ENCODE measurements around the gene DCK. TPM values are rescaled to one million over a fixed set of nuclear protein-coding genes. Genes with fewer than 3 reads are reported as not detected.

DCK gene
- total RNA-seq: 10 to 100 TPM; 11.9 to 13.5 TPM
- long read RNA-seq, transcript DCK-201 (7 exons, 2,716 nt): major isoform, 83 of 87 reads
- long read RNA-seq, partial matches to known transcripts: 1 of 87 reads
- long read RNA-seq, other reads (novel, unspliced or antisense): 1 of 87 reads

DNA sequence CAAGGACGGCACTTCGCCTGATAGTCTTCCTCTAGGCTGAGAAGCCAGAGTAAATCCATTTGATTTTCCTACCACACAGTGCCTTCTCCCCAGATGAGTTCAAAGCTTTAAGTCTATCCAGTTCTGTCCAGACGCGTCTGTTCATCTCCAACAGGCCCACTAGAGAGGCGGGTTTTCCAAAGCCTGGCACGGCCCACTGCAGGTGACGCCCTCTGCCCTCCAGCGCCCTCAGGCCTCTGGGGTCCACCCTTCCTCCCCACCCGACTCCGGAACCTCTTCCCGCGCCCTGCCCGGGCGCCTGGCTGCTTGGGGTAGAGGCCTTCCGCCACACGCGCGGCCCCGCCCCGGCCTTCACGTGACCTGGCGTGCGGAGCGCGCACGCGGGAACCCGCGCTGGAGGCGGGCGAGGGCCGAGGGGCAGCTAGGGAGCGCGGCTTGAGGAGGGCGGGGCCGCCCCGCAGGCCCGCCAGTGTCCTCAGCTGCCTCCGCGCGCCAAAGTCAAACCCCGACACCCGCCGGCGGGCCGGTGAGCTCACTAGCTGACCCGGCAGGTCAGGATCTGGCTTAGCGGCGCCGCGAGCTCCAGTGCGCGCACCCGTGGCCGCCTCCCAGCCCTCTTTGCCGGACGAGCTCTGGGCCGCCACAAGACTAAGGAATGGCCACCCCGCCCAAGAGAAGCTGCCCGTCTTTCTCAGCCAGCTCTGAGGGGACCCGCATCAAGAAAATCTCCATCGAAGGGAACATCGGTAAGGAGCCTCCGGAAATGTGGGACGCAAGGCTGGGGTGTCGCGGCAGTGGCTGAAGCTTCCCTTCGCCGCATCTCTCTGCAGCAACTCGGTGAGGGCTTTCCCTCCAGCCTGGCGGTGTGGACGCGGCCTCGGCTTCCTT lies at the start of gene DCK:
Gene DCK, plus strand, starts transcription at position 469 of the 888 bp plus-strand sequence. Its CDS starts 187 bp downstream, at position 656.
- intact Hi-C loops (cut with DNase I, micrococcal nuclease): loop anchor here in 1 of 2 donors (5.0 to 10.0 kb wide), 2 partner anchors 89 to 156 kb away; partner anchors contain the start of genes GRSF1 and MOB1B
- DNase-seq (peak; percentile 91 to 94), ATAC-seq (peak; percentile 96)

DNA sequence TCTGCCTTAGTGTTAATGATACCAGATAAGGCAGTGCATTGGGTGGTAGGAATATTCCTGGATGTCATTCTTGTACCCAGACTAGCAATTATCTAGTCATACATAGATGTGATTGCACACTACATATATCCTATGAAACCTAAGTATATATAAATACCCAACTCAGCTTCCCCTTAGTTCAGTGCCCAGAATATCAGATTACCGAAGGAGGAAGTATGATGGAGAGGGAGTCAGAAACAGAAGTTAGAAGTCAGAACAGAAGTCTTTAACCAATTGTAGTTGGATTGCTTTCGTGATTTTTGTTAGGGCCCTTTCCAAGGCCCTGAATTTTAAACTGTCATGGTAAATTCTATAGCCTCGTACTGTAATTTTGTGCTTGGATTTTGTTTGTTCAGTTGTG lies 48.4 kb upstream of the DCK start:
- DNase-seq (no peak), ATAC-seq (no peak)
- intact Hi-C loops (cut with DNase I, micrococcal nuclease): no loop called here

- intact Hi-C loops (cut with DNase I, micrococcal nuclease): no loop called here
- no peak for DNase-seq
Observed at GRCh38 chr4:70945452-70946055, 47.9 kb upstream of the DCK start.

DNA sequence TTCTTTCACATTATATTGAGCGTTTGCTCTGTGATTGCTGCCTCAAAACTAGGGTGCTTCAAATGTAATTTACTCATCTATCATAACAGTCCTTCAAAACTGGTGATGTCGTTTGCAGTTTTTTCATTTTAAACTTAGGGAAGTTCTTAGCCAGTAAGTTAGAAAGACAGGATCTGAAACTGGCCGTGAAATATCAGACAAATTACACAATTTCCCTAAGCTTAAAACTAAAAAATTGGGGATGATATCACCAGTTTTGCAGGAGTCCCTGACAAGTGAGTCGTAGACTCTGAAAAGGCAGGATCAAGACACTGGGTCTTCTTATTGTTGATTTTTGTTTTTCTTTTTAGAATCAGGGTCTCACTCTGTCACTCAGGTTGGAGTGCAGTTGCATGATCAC lies 46.5 kb upstream of the DCK start:
- intact Hi-C loops (cut with DNase I, micrococcal nuclease): no loop called here
- DNase-seq (no peak), ATAC-seq (no peak)

More at GRCh38 chr4:70945452-70946055, 47.9 kb upstream of the DCK start:
- ATAC-seq: no peak

- intact Hi-C loops (cut with DNase I, micrococcal nuclease): no loop called here
Observed at GRCh38 chr4:70948665-70949260, 44.7 kb upstream of the DCK start.

DNA sequence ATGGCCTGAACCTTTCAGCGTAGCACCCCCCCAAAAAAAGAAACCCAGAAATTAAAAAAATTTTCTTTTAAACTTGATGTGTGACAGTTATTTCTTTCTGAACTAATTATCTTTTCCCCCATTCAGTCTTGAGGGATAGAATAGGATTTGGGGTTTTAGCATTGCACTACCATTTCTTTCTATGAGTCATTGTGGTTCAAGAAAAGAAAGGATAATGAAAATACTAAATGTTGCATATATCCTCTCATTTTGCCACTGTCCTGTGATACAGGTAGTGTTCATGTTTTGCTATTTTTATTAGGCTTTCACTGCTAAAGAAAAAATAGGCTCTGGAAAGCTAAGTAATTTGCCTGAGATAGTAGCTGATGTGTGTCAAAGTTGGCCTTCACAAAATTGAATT lies 39.4 kb upstream of the DCK start:
- intact Hi-C loops (cut with DNase I, micrococcal nuclease): no loop called here
- DNase-seq (no peak), ATAC-seq (no peak)

More at GRCh38 chr4:70948665-70949260, 44.7 kb upstream of the DCK start:
- DNase-seq: no peak
- no peak for ATAC-seq

- intact Hi-C loops (cut with DNase I, micrococcal nuclease): no loop called here
- DNase-seq (no peak), ATAC-seq (no peak)
Observed at GRCh38 chr4:70956549-70957210, 36.8 kb upstream of the DCK start.

GRCh38 chr4:70958681-70959080 lies 34.8 kb upstream of the DCK start:
- ATAC-seq (no peak), DNase-seq (no peak)
- intact Hi-C loops (cut with DNase I, micrococcal nuclease): no loop called here

- no peak for DNase-seq
- intact Hi-C loops (cut with DNase I, micrococcal nuclease): no loop called here
- ATAC-seq: no peak
Observed at GRCh38 chr4:70969076-70969475, 24.4 kb upstream of the DCK start.

DNA sequence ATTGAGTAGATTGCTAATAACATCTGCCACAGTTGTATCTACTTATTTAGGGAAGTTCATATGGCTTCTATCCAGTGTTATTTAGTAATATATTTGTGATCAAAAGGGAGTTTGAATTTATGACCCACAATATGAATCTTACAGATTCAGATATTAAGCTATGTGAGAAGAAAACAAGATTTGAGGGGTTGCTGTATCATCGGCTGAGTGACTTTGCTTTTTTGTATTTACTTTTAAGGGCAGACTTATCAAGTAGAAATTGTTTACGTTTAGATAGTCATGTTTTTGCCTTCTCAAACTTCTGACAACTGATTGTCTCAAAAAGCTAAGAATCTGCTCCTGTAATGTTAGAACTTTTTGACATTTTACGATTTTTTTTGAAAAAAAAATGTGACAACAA lies 17.2 kb upstream of the DCK start:
- intact Hi-C loops (cut with DNase I, micrococcal nuclease): no loop called here
- DNase-seq (no peak), ATAC-seq (no peak)

DNA sequence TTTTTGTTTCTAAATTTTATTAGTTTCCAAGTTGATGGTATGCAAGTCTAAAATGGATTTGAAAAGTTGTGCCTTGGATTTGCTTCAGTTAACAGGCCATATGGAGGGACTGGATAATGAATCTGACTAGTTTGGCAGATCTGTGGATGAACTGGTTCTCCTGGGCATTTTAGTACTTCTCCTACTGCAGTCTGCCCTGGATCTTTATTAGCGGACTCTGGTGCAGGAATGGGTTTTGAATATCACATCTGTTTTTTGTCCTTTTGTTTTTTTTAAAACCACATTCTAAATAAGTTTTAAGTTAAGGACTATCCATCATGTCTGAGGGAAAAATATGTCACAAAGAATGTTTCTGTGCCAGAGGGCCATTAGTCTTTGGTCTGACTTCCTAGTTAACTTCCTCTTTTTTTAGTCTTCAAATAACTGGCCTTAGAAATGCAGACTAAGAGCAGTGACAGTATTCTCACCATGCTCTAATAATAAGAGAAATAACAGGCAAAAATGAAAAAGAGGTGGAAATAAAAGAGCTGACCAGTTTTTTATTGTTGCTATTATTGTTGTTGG lies 13.9 kb upstream of the DCK start:
- intact Hi-C loops (cut with DNase I, micrococcal nuclease): no loop called here
- ATAC-seq: no peak
- no peak for DNase-seq

- intact Hi-C loops (cut with DNase I, micrococcal nuclease): no loop called here
- ATAC-seq (no peak), DNase-seq (no peak)
Observed at GRCh38 chr4:70980196-70980595, 13.3 kb upstream of the DCK start.

GRCh38 chr4:70984106-70984505 lies 9.3 kb upstream of the DCK start:
- no peak for ATAC-seq
- intact Hi-C loops (cut with DNase I, micrococcal nuclease): no loop called here
- no peak for DNase-seq

- DNase-seq (no peak), ATAC-seq (no peak)
- intact Hi-C loops (cut with DNase I, micrococcal nuclease): no loop called here
Observed at GRCh38 chr4:70984589-70984988, 8.9 kb upstream of the DCK start.

DNA sequence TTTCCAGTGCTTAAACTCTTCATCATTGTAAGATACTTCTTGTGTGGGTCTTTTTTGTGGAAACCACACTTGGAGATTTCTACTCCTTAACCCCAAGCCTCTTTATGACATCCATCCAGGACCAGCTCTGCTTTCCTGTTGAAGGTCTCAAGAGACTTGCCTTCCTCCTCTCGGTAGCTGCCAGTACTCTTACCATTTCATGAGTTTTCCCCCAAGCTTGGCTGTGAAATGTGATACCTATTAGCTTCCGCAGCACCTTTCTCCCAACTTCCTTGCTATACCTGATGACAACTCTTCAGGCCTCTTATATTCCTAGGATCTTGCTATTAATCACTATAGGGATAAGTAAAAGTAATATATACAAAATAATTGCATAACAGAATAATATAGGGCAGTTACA lies 1.9 kb upstream of the DCK start:
- no peak for ATAC-seq
- DNase-seq: no peak
- intact Hi-C loops (cut with DNase I, micrococcal nuclease): loop anchor here in 1 of 2 donors (5.0 to 10.0 kb wide), 2 partner anchors 87 to 154 kb away; partner anchors contain the start of genes GRSF1 and MOB1B

DNA sequence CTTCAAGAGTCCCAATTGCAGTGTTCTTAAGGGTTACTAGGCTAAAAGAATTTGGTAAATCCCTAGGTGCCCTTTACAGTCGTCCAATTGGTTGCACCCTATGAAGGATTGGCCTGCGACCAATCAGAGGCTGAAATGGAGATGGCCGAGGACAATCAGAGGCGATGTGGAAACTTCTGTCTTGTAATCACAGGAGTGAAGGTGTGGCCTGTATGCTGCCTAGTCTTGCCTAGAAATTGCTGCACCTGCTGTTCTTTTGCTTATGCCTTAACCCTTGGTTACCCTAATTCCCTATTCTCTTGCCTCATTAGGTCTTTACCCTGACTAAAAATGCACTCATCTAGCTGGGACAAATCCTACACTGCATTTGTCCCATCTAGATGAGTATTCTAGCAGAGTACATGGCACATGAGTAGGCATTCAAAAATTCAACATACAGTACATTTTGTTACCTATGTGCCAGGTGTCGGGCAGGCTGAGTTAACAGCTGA lies 1.0 kb upstream of the DCK start:
- intact Hi-C loops (cut with DNase I, micrococcal nuclease): loop anchor here in 1 of 2 donors (5.0 to 10.0 kb wide), 2 partner anchors 88 to 155 kb away; partner anchors contain the start of genes GRSF1 and MOB1B
- ATAC-seq (peak; percentile 41), DNase-seq (peak; percentile 20 to 43)

GRCh38 chr4:70994069-70994366 lies 569 bp downstream of the DCK start:
- intact Hi-C loops (cut with DNase I, micrococcal nuclease): loop anchor here in 1 of 2 donors (5.0 to 10.0 kb wide), 2 partner anchors 89 to 157 kb away; partner anchors contain the start of genes GRSF1 and MOB1B
- DNase-seq (no peak), ATAC-seq (no peak)

GRCh38 chr4:70994387-70995099 lies 1.1 kb downstream of the DCK start:
- no peak for ATAC-seq

More at GRCh38 chr4:70994387-70995099, 1.1 kb downstream of the DCK start:
- intact Hi-C loops (cut with DNase I, micrococcal nuclease): loop anchor here in 1 of 2 donors (5.0 to 10.0 kb wide), 2 partner anchors 90 to 157 kb away; partner anchors contain the start of genes GRSF1 and MOB1B
- DNase-seq: no peak
